IPS-15b (cell line): ENCODE results near the gene AZGP1.

ENCODE experiments used
- H3K27me3 ChIP-seq: one replicate; pipeline ENCODE4 v1.6.1; 2013; ENCODE audit warnings: low read length; ENCODE audit not compliant: control insufficient read depth, insufficient read depth
- H3K36me3 ChIP-seq: one replicate; pipeline ENCODE4 v1.6.1; 2013; ENCODE audit warnings: low read length; ENCODE audit not compliant: control insufficient read depth, insufficient read depth
- H3K4me1 ChIP-seq: one replicate; pipeline ENCODE4 v1.6.1; 2013; ENCODE audit warnings: mild to moderate bottlenecking, low read length; ENCODE audit not compliant: control insufficient read depth, insufficient read depth
- H3K4me3 ChIP-seq: one replicate; pipeline ENCODE4 v1.5.1; 2013; ENCODE audit warnings: low read depth, low read length
- H3K9ac ChIP-seq: one replicate; pipeline ENCODE4 v1.6.1; 2013; ENCODE audit warnings: low read depth, mild to moderate bottlenecking, low read length
- H3K9me3 ChIP-seq: one replicate; pipeline ENCODE4 v1.6.1; 2013; ENCODE audit warnings: mild to moderate bottlenecking, low read length; ENCODE audit not compliant: control insufficient read depth, insufficient read depth

AZGP1 gene

GRCh38 chr7:99918959-99919813 lies 56.6 kb downstream of the AZGP1 start, which contains the start of gene TRIM4:
TRIM4 (minus strand) TSS chr7:99919530; CDS start chr7:99919401, 129 bp downstream.
- Histone ChIP-seq H3K4me1 (no peaks in the 10 kb centered on the region), H3K4me3 (peak within 1 kb of the TSS; percentile 50), H3K36me3 (no peaks in the 10 kb centered on the region), H3K27me3 (no peaks in the 10 kb centered on the region), H3K9ac (no peak within 1 kb of the TSS), H3K9me3 (no peaks in the 10 kb centered on the region)
